HG03095 (cell line): ENCODE data around the gene DAZAP2.
"Not testable (repeated sequence)": the region's sequence is repeated elsewhere in the genome, so short reads cannot be mapped to it uniquely, and the experiment has no call there.

Experiments
- ATAC-seq: cut with Tn5 transposase; IDR thresholded peaks from one replicate; pipeline ENCODE4 v1.9.1; 2021; ENCODE audit warnings: moderate library complexity; ENCODE audit not compliant: unreplicated experiment

Gene DAZAP2

DNA sequence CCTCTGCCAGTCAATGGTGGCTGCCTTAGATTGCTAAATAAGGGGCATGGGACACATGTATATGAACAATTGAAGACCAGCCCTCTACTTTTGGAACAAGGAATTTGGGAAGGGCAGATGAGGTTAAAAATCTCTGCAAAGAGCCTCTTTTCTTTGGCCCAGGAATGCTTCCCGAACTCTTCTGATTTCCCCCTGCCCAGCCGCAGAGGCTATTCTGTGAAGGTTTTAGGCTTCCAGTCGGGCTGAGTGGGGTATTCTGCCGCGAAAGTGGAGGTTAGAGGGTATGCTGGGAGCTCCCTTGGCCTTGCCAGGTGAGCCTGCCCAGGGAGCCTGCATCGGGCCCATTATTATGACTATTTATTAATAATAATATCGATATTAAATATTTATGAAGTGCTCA lies 22.0 kb upstream of the DAZAP2 start:
- no peak for ATAC-seq

DNA sequence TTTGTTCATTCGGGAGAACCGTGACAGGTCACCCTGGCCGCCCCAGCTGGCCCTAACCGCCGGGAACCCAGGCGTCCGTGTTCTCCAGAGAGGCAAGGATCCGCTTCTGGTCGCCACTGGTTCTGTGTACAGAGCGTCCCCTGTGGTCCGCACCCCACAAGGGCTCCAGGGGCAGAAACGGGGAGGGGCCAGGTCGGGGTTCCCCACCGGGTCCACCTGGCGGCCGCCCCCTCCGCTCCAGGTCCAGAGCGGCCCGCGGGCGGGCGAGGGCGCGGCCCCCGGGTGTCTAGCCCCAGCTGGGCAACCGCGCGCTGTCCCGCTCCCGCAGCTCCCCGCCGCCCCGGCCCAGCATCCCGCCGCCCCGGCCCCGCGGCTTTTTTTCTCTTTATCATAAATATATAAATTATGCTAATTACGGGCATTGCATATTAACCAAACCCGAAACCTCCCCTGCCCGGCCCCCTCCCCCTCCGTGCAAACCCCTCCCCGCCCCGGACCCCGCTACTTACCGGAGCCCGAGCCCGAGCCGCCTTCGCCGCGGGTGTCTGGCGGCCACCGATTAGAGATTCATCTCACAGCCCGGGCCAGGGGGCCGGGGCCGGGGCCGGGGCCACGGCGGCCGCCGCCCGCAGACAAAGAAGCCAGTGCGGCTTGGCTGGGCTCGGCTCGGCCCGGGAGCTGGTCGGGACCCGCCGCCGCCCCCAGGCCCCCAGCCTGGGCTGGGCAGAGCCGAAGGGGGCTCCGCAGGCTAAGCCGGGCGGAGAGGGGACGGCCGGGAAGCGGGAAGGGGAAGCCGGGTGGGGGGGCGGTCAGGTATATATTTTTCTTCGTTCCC lies 21.3 kb upstream of the DAZAP2 start:
- peak; percentile 54 for ATAC-seq

DNA sequence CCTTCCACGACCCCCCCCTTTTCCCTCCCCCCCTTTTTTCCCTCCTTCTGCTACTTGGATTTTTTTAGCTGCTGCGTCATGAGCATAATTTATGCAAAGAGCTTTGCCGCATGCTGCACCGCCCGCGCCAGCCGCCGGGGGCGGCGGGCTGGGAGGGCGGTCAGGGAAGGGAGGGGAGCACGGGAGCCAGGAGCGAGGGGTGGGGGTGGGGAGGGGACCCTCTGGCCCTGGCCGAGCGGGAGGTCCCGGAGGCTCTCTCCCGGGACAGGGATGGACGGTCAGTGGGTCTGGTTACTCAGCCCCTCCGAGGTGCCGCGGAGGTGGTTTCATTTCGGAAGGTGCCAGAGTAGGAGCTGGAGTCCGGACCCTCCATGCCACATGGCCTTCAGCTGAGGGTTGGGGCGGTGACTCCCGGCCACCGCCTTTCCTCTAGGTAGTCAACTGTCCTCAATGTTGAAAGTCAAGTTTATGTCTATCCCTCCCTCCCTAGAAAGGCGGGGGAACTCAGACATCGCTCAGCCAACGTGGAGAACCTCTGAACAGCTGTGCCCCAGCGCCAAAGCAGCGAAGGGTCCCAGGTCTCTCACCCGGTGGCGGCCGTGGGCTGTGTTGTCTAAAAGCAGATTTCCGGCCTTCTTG lies 20.5 kb upstream of the DAZAP2 start, which contains the start of gene POU6F1:
TSS of gene POU6F1 (minus strand) at position 95 of the 639 bp plus-strand sequence. CDS start 11,226 bp downstream, outside the sequence.
- peak; percentile 62 for ATAC-seq

DNA sequence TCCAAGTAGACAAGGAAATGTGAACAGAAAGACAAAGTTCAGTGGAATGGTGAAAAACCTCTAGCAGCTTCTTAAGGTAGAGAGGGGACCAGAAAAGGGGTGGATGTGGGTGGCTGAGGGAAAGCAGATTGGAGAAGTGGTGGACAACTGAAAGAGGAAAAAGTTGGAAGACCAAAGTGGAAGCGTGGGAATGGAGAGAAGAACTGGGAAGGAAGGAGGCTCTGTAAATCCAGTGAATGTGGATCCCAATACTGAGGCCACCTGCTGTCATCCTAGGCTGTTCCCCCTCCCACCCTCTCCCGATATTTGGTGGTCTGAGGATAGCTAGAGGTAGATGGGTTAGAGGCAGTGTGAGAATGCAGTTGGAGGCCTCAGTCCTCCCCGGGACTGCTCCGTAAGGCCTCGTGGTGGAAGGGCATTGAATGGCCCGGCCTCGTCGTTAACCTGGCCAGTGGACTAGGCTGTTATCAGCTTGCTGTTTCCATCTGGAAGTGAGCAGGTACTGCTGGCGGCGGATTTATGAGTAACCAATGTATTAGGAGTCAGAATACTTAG lies 19.9 kb upstream of the DAZAP2 start:
- ATAC-seq: no peak

DNA sequence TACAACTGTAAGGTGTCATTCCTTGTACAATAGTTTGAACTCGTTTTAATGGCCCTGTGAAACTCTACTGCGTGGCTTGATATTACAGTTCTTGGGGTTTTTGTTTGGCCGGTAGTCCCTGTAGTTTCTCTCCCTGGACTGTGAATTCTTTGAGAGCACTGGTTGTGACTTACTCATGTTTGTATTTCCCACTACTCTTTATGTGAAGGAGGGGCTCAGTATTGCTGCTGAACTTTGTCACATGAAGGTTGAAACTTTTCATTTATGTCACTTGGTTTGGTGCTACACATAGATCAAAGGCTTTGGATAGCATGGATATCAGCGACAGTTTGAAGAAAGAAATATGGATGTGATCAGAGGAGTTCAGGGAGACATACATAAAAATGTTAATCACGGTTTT lies 19.3 kb upstream of the DAZAP2 start:
- ATAC-seq: no peak

DNA sequence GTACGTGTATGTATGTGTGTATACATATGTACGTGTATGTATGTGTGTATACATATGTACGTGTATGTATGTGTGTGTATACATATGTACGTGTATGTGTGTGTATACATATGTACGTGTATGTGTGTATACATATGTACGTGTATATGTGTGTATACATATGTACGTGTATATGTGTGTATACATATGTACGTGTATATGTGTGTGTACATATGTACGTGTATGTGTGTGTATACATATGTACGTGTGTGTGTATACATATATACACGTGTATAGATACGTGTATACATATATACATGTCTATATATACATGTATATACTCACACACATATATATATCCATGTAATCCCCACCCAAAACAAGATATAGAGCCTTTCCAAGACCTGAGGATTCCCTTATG lies 18.8 kb upstream of the DAZAP2 start:
- ATAC-seq: not testable (repeated sequence)

DNA sequence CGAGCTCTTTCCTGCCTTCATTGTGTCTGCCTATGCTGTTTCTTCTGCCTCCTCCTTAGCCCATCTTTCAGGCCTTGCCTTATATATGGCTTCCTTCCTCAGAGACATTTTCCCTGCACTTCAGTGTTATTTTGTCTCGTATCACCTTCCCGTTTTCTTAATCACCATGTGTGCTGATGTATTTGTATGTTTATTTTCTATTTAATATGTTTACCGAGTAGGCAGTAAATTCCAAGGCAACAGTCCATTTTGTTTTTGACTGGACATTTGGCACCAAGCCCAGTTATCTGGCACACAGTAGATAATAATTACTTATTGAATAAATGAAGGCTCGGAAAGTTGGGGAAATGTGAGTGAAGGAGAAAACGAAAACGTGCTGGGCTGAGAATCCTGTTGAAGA lies 16.2 kb upstream of the DAZAP2 start:
- no peak for ATAC-seq

DNA sequence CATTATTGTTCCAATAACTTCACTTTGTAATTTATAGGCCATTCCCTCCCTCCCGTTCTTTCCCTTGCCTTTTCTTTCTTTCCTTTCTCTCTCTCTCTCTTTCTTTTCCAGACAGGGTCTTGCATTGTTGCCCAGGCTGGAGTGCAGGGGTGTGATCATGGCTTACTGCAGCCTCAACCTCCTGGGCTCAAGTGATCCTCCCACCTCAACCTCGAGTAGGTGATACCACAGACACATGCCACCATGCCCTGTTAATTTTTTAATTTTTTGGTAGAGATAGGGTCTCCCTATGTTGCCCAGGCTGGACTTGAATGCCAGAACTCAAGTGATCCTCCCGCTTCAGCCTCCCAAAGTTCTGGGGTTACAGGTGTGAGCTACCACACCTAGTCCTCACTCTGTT lies 14.0 kb upstream of the DAZAP2 start:
- no peak for ATAC-seq

DNA sequence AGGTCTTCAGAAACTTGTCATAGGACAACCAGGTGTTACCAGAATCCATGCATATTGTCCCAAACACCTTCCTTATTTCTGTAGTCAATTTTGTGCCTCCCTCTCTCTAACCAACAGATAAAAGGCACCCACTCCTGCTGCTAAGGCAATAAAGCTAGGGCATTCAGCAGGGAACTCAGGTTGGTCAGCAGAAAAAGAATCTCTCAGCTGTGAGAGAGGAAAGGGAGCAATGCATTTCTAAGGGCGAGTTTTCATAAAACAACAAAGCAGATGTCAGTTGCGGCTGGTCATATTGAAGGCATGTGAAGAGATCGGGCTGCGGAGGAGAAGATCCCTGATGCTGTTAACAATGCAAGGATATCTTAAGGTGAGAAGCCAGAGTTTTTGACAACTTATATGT lies 13.4 kb upstream of the DAZAP2 start:
- ATAC-seq: no peak

DNA sequence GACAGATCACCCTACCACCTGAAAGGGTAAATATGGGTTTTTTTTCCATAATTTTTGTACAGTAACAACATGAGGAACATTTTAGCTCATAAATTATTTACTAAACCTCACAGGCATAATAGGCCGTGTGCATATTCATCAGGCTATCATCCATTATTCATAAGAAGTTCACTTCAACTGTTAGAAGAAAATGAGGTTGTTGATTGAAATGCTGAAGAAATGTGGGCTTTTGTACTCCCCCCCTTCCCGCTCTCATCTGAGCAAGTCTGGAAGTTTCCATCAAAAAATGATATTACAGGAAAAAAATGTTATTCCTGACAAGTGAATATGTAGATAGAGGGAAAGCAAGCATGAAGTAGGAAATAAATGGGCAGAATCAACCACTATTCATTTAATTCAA lies 12.9 kb upstream of the DAZAP2 start:
- ATAC-seq: no peak

DNA sequence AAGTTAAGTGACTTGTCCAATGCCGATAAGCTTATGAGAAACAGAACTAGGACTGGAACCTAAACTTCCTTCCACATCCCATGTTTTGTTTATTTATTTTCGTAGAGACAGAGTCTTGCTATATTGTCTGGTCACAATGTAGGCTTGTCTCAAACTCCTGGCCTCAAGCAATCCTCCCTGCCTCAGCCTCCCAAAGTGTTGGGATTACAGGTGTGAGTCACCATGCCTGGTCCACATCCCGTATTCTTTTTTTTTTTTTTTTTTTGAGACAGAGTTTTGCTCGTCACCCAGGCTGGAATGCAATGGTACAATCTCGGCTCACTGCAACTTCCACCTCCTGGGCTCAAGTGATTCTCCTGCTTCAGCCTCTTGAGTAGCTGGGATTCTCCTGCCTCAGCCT lies 11.5 kb upstream of the DAZAP2 start:
- ATAC-seq: not testable (repeated sequence)

DNA sequence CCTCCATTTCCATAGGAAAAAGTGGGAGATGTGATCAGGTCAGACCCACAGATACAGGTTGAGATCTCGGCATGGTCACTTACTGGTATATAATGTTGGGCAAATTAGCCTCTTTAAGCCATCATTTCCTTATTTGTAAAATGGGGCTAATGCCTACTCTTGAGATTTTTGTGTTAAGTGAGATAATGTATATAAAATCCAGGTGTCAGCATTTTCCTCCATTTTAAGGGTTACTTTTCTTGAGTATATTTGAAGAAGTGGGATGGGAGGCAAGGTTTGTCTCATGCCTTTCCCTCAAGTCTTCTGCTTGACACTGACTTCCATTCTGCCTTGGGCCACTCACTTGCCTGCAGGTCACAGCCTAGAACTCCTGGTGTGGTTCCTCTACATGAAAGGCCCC lies 10.7 kb upstream of the DAZAP2 start:
- ATAC-seq: no peak

DNA sequence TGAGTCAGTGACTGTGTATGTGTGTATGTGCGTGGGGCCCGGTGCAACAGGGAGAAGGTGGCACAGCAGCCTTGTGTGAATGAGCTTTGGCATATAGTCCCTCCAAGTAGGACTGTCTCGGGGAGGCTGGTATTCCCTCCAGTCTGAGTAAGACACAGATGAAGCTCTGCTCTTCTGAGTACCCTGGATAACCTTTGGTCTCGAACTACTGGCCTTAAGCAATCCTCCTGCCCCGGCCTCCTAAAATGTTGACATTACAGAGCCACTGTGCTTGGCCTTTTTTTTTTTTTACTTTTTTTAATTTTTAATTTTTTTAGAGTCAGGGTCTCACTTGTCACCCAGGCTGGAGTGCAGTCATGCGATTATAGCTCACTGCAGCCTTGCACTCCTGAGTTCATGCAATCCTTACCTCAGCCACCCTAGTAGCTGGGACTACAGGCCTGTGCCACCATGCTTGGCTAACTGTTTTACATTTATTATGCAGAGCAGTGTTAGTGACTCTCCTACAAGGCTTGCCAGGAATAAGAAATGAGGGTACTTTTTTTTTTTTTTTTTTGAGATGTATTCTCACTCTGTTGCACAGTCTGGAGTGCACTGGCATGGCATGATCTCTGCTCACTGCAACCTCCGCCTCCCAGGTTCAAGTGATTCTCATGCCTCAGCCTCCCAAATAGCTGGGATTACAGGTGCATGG lies 9.4 kb upstream of the DAZAP2 start:
- ATAC-seq: no peak

DNA sequence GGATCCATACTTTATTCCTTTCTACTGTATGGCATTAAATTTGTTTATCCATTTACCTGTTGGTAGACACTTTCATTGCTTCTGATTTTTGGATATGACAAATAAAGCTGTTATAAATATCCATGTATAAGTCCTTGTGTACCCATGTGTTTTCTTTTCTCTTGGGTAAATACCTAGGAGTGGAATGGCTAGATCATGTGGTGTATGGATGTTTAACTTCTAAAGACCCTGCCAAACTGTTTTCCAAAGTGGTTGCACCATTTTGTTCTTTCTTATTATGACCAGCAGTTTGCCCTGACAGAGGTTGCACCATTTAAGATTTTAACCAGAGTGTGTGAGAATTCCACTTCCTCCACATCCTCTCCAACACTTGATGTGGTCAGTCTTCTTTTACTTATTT lies 6.0 kb upstream of the DAZAP2 start:
- ATAC-seq: no peak

DNA sequence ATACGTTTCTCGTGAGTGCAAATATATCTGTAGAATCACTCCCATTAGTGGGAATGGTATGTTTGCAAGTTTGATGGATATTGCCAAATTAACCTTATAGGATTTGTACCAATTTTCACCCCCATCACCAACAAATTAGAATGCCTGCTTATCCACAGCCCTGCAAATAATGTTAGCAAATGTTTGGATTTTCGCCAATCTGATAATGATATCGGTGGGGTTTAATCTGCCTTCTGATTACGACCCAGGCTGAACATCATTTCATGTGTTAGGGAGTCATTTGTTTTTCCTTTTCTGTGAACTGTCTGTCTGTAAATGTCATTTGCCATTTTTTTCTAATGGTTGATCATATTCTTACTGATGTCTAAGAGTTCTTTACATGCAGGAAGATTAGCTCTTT lies 4.1 kb upstream of the DAZAP2 start:
- ATAC-seq: no peak

DNA sequence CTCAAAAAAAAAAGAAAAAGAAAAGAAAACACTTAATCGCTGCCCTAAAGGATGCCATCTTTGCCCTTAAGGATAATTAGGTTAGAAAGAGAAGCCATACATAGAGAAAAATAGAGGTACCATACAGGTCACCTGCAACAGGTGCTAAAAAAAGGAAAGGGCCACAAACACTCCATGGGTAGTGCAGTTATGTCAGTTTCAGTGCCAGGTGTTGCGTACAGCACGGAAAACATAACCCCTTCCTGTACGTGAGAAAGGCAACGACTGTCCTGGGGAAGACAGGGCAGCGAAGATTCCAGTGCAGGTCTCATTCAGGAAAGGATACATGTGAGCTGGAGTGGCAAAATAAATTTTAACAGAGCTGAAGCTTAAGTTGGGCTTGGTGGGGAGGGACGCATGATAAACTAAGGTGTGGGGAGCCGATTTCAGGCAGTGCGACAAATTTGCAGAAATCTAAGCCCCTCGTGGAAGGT lies 553 bp upstream of the DAZAP2 start:
- no peak for ATAC-seq

DNA sequence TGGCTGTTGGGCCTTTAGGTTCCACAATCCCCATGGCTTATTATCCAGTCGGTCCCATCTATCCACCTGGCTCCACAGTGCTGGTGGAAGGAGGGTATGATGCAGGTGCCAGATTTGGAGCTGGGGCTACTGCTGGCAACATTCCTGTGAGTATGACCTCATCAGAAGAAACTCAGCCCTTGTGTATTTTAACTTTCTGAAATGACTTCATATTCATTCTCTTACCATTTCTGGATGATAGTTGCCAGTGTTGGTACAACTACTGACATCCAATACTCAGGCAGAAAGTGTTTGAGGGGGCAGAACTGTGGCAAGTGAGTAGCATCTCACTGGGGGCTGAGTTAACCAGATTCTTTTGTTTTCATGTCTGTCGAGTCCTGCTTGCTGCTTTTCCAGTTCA lies 2.3 kb downstream of the DAZAP2 start:
- ATAC-seq: no peak

DNA sequence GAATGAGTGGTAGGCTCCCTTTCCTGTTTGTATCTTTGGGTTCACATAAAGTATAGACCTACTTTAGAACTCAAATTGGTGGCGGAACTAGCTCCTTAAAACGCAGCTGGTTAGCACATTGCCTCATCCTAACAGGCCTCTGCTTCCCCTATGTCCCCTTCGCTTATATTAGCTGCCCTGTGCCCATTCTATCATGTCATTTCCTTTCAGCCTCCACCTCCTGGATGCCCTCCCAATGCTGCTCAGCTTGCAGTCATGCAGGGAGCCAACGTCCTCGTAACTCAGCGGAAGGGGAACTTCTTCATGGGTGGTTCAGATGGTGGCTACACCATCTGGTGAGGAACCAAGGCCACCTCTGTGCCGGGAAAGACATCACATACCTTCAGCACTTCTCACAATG lies 3.5 kb downstream of the DAZAP2 start:
- no peak for ATAC-seq

DNA sequence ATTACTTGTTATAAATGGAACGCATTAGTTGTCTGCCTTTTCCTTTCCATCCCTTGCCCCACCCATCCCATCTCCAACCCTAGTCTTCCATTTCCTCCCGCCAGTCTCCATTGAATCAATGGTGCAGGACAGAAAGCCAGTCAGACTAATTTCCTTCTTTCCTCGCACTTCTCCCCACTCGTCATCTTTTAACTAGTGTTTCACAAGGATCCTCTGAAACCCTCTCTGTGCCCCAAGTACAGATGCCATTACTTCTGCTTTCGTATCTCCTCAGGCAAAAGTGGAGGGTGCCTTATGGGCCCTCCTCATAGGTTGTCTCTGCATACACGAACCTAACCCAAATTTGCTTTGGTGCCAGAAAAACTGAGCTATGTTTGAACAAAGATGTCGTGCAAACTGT lies 4.2 kb downstream of the DAZAP2 start:
- no peak for ATAC-seq

DNA sequence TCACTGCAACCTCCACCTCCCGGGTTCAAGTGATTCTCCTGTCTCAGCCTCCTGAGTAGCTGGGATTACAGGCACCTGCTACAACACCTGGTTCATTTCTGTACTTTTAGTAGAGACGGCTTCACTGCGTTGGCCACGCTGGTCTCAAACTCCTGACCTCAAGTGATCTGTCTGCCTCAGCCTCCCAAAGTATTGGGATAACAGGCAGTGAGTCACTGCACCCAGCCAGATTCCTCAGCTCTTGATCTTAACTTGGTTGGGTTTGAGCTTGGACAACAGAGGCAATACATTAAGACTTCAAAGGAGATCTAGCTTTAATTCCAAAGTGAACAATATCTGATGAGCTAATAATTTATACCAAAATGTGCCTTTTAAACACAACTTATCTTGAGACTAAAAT lies 5.6 kb downstream of the DAZAP2 start:
- no peak for ATAC-seq

DNA sequence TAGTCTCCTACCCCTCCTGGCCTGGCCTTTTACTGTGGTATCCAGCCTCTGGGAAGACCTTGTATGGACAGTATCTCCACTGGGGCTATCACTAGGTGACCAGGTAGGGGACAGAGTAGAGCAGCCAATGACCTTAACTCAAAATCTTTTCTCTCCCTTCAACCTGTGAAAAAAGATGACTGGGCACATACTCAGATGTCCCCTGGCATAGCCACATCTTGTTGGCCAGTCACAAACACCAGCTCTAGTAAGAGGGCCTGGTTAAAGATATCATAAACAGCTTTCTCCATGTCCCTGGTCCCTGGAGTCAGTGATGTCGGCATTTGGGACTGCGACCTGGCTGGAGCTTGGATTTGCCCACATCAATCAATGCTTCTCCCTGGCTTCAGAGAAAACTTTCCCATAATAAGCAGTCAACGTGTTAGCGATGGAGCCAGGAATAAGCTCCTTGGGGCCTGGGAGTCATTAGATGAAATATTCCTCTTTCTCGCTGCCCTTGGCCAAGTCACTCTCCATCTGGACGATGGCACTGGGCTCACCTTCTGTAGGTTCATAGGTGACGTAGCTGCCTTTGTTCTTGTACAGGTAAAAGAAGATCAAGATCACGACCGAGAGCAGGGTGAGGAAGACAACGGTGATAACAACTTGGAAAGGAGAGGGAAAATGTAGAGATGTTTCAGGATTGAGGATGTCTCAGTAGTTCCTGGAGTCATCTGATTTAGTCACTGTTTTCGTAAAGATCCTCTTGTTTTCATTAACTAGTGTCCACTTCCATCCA lies 7.0 kb downstream of the DAZAP2 start:
- ATAC-seq: no peak
